ENCODE measurements around the gene GSTK1. TPM values are rescaled to one million over a fixed set of nuclear protein-coding genes. Genes with fewer than 3 reads are reported as not detected.
A peak's percentile ranks its signal among the peaks of the same experiment; 100 is the strongest.

The GSTK1 gene
- total RNA-seq, 4 donors from 2014 or later, result 147 to 319 (median 220) TPM

- no peak overlapping the region for H3K4me3 ChIP-seq (replicated peaks in 1 of 3)
- H3K4me1 ChIP-seq, result no peaks in the 10 kb centered on the region
- WGBS, 2 donors, result 51 to 60% methylated on average over 2 of the region's 2 CpGs
- DNase-seq, result no peak
- intact Hi-C loops (cut with DNase I), result no loop called here
- H3K27me3 ChIP-seq, result no peaks in the 10 kb centered on the region
- H3K36me3 ChIP-seq, result peaks cover 56 to 65% of the 10 kb centered on the region in 2 donors
- H3K9me3 ChIP-seq, result no peaks in the 10 kb centered on the region
- TF ChIP-seq CTCF (IDR thresholded peaks at IDR 0.05) (no peak), POLR2A (IDR thresholded peaks at IDR 0.05) (no peak)
- H3K27ac ChIP-seq, result no peak overlapping the region
Measured at GRCh38 chr7:143296686-143297085, 33.4 kb downstream of the GSTK1 start.

GRCh38 chr7:143299346-143299745 lies 36.1 kb downstream of the GSTK1 start:
- Histone ChIP-seq H3K4me3 (replicated peaks in 1 of 3) (no peak overlapping the region), H3K27ac (no peak overlapping the region), H3K9me3 (no peaks in the 10 kb centered on the region), H3K36me3 (peaks cover 52 to 67% of the 10 kb centered on the region in 2 donors), H3K4me1 (no peaks in the 10 kb centered on the region), H3K27me3 (no peaks in the 10 kb centered on the region)
- DNase-seq, result no peak
- intact Hi-C loops (cut with DNase I), result no loop called here
- TF ChIP-seq CTCF (IDR thresholded peaks at IDR 0.05), result no peak
- no peak for TF ChIP-seq POLR2A (IDR thresholded peaks at IDR 0.05)
- 87 to 92% methylated on average over 2 of the region's 2 CpGs for WGBS, 2 donors

- H3K9me3 ChIP-seq, result no peaks in the 10 kb centered on the region
- peaks cover 52 to 67% of the 10 kb centered on the region in 2 donors for H3K36me3 ChIP-seq
- WGBS, 2 donors, result 76 to 83% methylated on average over 8 of the region's 8 CpGs
- TF ChIP-seq CTCF (IDR thresholded peaks at IDR 0.05), result peak in 4 of 6 experiments; percentile 42 to 69 (median 46)
- no peak for TF ChIP-seq POLR2A (IDR thresholded peaks at IDR 0.05)
- peak; percentile 38 to 53 for DNase-seq
- H3K27ac ChIP-seq, result no peak overlapping the region
- no peaks in the 10 kb centered on the region for H3K4me1 ChIP-seq
- no peaks in the 10 kb centered on the region for H3K27me3 ChIP-seq
- intact Hi-C loops (cut with DNase I), result no loop called here
- H3K4me3 ChIP-seq (replicated peaks in 1 of 3), result no peak overlapping the region
Measured at GRCh38 chr7:143299840-143300239, 36.6 kb downstream of the GSTK1 start.

- no peaks in the 10 kb centered on the region for H3K4me1 ChIP-seq
- 92 to 96% methylated on average over 8 of the region's 8 CpGs for WGBS, 2 donors
- H3K4me3 ChIP-seq (replicated peaks in 1 of 3), result no peak overlapping the region
- intact Hi-C loops (cut with DNase I), result no loop called here
- H3K27me3 ChIP-seq, result no peaks in the 10 kb centered on the region
- H3K9me3 ChIP-seq, result no peaks in the 10 kb centered on the region
- no peak for TF ChIP-seq POLR2A (IDR thresholded peaks at IDR 0.05)
- TF ChIP-seq CTCF (IDR thresholded peaks at IDR 0.05), result no peak
- no peak for DNase-seq
- peaks cover 53 to 64% of the 10 kb centered on the region in 2 donors for H3K36me3 ChIP-seq
- no peak overlapping the region for H3K27ac ChIP-seq
Measured at GRCh38 chr7:143300959-143301935, 38.0 kb downstream of the GSTK1 start.

GRCh38 chr7:143303733-143304132 lies 40.5 kb downstream of the GSTK1 start:
- no peaks in the 10 kb centered on the region for H3K9me3 ChIP-seq
- no peaks in the 10 kb centered on the region for H3K27me3 ChIP-seq
- H3K4me3 ChIP-seq (replicated peaks in 1 of 3), result no peak overlapping the region
- no peak overlapping the region for H3K27ac ChIP-seq
- no peak for TF ChIP-seq CTCF (IDR thresholded peaks at IDR 0.05)
- no peak for TF ChIP-seq POLR2A (IDR thresholded peaks at IDR 0.05)
- H3K4me1 ChIP-seq, result no peaks in the 10 kb centered on the region
- intact Hi-C loops (cut with DNase I), result no loop called here
- WGBS, 2 donors, result 97 to 98% methylated on average over 10 of the region's 10 CpGs
- peaks cover 49 to 70% of the 10 kb centered on the region in 2 donors for H3K36me3 ChIP-seq
- no peak for DNase-seq

Data from thyroid gland (tissue), 4 donors.